Calu3 (cell line): Measurements from ENCODE around the gene MYO1B. TPM values are rescaled to one million over a fixed set of nuclear protein-coding genes. Genes with fewer than 3 reads are reported as not detected.
"Not testable (repeated sequence)": the region's sequence is repeated elsewhere in the genome, so short reads cannot be mapped to it uniquely, and the experiment has no call there.

Source experiments
- BruUV-seq: library from RNA; stranded (reverse); fragments of 400-500 nt; replicated peaks from 2 replicates; lab custom pipeline; 2021; lab: Mats Ljungman, UMichigan
- CTCF ChIA-PET: fragments of 300-600 bp; sonication (Branson Sonifier 250); formaldehyde crosslinking; loops from one replicate; lab custom pipeline; 2022; ENCODE audit warnings: antibody characterized with exemption; lab: Charles Lee
- DNase-seq: peaks from one replicate; pipeline ENCODE4 v3.0.0; 2022
- H3K27ac Mint-ChIP-seq: one replicate; pipeline ENCODE4 v1.8.0; 2022; ENCODE audit warnings: mixed read lengths; ENCODE audit not compliant: unreplicated experiment
- H3K27me3 Mint-ChIP-seq: one replicate; pipeline ENCODE4 v1.8.0; 2022; ENCODE audit warnings: mixed read lengths; ENCODE audit not compliant: unreplicated experiment
- H3K36me3 Mint-ChIP-seq: one replicate; pipeline ENCODE4 v1.8.0; 2022; ENCODE audit warnings: mild to moderate bottlenecking, moderate library complexity, mixed read lengths; ENCODE audit not compliant: insufficient read depth, unreplicated experiment
- H3K4me1 Mint-ChIP-seq: one replicate; pipeline ENCODE4 v1.8.0; 2022; ENCODE audit warnings: mild to moderate bottlenecking, low read depth, mixed read lengths; ENCODE audit not compliant: unreplicated experiment
- H3K4me3 Mint-ChIP-seq: one replicate; pipeline ENCODE4 v1.8.0; 2022; ENCODE audit warnings: mild to moderate bottlenecking, low read depth, moderate library complexity, mixed read lengths; ENCODE audit not compliant: unreplicated experiment
- H3K9me3 Mint-ChIP-seq: one replicate; pipeline ENCODE4 v1.8.0; 2022; ENCODE audit warnings: low read depth, mixed read lengths; ENCODE audit not compliant: unreplicated experiment
- CTCF ChIP-seq: fragments of 200-600 bp; IDR thresholded peaks from one replicate; pipeline ENCODE4 v1.8.0; 2022; ENCODE audit warnings: antibody characterized with exemption; ENCODE audit not compliant: unreplicated experiment
- intact Hi-C: fragments of 100-400 bp; cut with micrococcal nuclease; formaldehyde crosslinking; loops from one replicate; pipeline ENCODE4 v1.10.0; 2022; ENCODE audit not compliant: unreplicated experiment
- total RNA-seq: library from RNA; stranded (reverse); gene quantifications from 2 replicates; pipeline ENCODE4 v1.2.3, GENCODE V29; 2022

MYO1B gene
- total RNA-seq, 1 experiment from 2014 or later, result 64.5 TPM

- CTCF ChIA-PET, result no interaction called here
- DNase-seq, result no peak
- Mint-ChIP-seq H3K4me3 (no peak overlapping the region), H3K9me3 (peaks cover 7% of the 10 kb centered on the region), H3K27ac (no peak overlapping the region), H3K4me1 (no peaks in the 10 kb centered on the region), H3K27me3 (no peaks in the 10 kb centered on the region), H3K36me3 (no peaks in the 10 kb centered on the region)
- intact Hi-C loops, result no loop called here
- no peak for TF ChIP-seq CTCF
- no TSS peak for BruUV-seq
Observed at GRCh38 chr2:191451116-191451515, 205.9 kb downstream of the MYO1B start.

- DNase-seq, result no peak
- no peaks in the 10 kb centered on the region for H3K36me3 Mint-ChIP-seq
- TF ChIP-seq CTCF, result no peak
- H3K27me3 Mint-ChIP-seq, result no peaks in the 10 kb centered on the region
- no TSS peak for BruUV-seq
- H3K4me1 Mint-ChIP-seq, result no peaks in the 10 kb centered on the region
- CTCF ChIA-PET, result interaction anchor here (0.5 kb wide), 1 partner anchor 870 kb away, joined by 3 read pairs; no protein-coding TSS in a partner anchor
- intact Hi-C loops, result no loop called here
- no peak overlapping the region for H3K4me3 Mint-ChIP-seq
- H3K27ac Mint-ChIP-seq, result no peak overlapping the region
- H3K9me3 Mint-ChIP-seq, result peaks cover 7% of the 10 kb centered on the region
Observed at GRCh38 chr2:191452065-191452464, 206.9 kb downstream of the MYO1B start.

- TF ChIP-seq CTCF, result no peak
- H3K4me1 Mint-ChIP-seq, result no peaks in the 10 kb centered on the region
- peaks cover 7% of the 10 kb centered on the region for H3K9me3 Mint-ChIP-seq
- no peak for DNase-seq
- no peak overlapping the region for H3K27ac Mint-ChIP-seq
- CTCF ChIA-PET, result no interaction called here
- H3K27me3 Mint-ChIP-seq, result no peaks in the 10 kb centered on the region
- intact Hi-C loops, result no loop called here
- no peak overlapping the region for H3K4me3 Mint-ChIP-seq
- H3K36me3 Mint-ChIP-seq, result no peaks in the 10 kb centered on the region
- no TSS peak for BruUV-seq
Observed at GRCh38 chr2:191453761-191454160, 208.6 kb downstream of the MYO1B start.

GRCh38 chr2:191456506-191456905, 211.3 kb downstream of the MYO1B start:
- peaks cover 10% of the 10 kb centered on the region for H3K9me3 Mint-ChIP-seq
- DNase-seq, H3K4me3 Mint-ChIP-seq, H3K27ac Mint-ChIP-seq, H3K4me1 Mint-ChIP-seq, BruUV-seq, H3K36me3 Mint-ChIP-seq, intact Hi-C loops, CTCF ChIA-PET, H3K27me3 Mint-ChIP-seq: not testable (repeated sequence)

- no peak overlapping the region for H3K27ac Mint-ChIP-seq
Observed at GRCh38 chr2:191459158-191459557, 214.0 kb downstream of the MYO1B start.

More at GRCh38 chr2:191459158-191459557, 214.0 kb downstream of the MYO1B start:
- Mint-ChIP-seq H3K36me3 (no peaks in the 10 kb centered on the region), H3K4me3 (no peak overlapping the region), H3K27me3 (no peaks in the 10 kb centered on the region), H3K4me1 (no peaks in the 10 kb centered on the region), H3K9me3 (peaks cover 8% of the 10 kb centered on the region)
- CTCF ChIA-PET, result no interaction called here
- DNase-seq, result no peak
- TF ChIP-seq CTCF, result no peak
- intact Hi-C loops, result no loop called here
- BruUV-seq, result no TSS peak
